ENCODE results near the gene NUDT2.

GRCh38 chr9:34318163-34318790 is 11.1 kb upstream of the NUDT2 start:
- TF ChIP-seq CTCF (IDR thresholded peaks at IDR 0.05) = no peak
- TF ChIP-seq POLR2A (IDR thresholded peaks at IDR 0.05) = no peak
